Adrenal gland (tissue), 12 donors: ENCODE results near the gene ZNF823. TPM values are rescaled to one million over a fixed set of nuclear protein-coding genes. Genes with fewer than 3 reads are reported as not detected.

Source experiments
- DNase-seq, 7 donors: peaks; one replicate each; pipeline ENCODE4 v3.0.0-alpha.2; 2019 to 2020
- H3K27ac ChIP-seq, 5 donors: fragments of 200-600 bp; sonication (generic) in 4 of 5; 1 replicate in 3 of 5; 2 replicates in 2 of 5; pipeline versions ENCODE4 v1.5.1 to v1.8.0; 2016 to 2020; ENCODE audit warnings: mild to moderate bottlenecking in 1 of 5
- H3K27me3 ChIP-seq: fragments of 200-600 bp; 2 replicates; pipeline ENCODE4 v1.8.0; 2021
- H3K36me3 ChIP-seq, 2 donors: fragments of 200-600 bp; replicated peaks in 1 of 2; 1 replicate in 1 of 2; 2 replicates in 1 of 2; pipeline versions ENCODE4 v1.5.1 to v1.8.0; 2018 to 2022
- H3K4me1 ChIP-seq, 2 donors: fragments of 200-600 bp; replicated peaks in 1 of 2; 1 replicate in 1 of 2; 2 replicates in 1 of 2; pipeline versions ENCODE4 v1.5.1 to v1.8.0; 2018 to 2021
- H3K4me3 ChIP-seq, 4 donors: fragments of 200-600 bp; sonication (generic) in 3 of 4; one replicate each; pipeline ENCODE4 v1.5.1; 2016 to 2018
- H3K9me3 ChIP-seq, 3 donors: fragments of 200-600 bp; sonication (generic) in 1 of 3; replicated peaks in 1 of 3; 1 replicate in 2 of 3; 2 replicates in 1 of 3; pipeline versions ENCODE4 v1.5.1 to v1.8.0; 2016 to 2021
- CTCF ChIP-seq, 6 experiments: fragments of 450-650 bp in 4 of 6; fragments of 200-600 bp in 2 of 6; sonication (generic) in 1 of 6; IDR thresholded peaks; 1 replicate in 5 of 6; 2 replicates in 1 of 6; pipeline versions ENCODE4 v1.5.1 to v1.8.0; 2016 to 2021; ENCODE audit warnings: antibody characterized with exemption in 6 of 6, mild to moderate bottlenecking in 2 of 6, moderate library complexity in 1 of 6
- POLR2A ChIP-seq, 2 donors: fragments of 450-650 bp; IDR thresholded peaks; one replicate each; pipeline ENCODE4 v1.6.1; 2017; ENCODE audit warnings: antibody characterized with exemption in 2 of 2, mild to moderate bottlenecking in 2 of 2, moderate library complexity in 1 of 2
- WGBS, 4 donors: extraction: QIAGEN DNeasy Blood & Tissue Kit in 2 of 4; methylation state at CpG; one replicate each; pipeline versions ENCODE4 v1.1.5 to v1.1.7; 2013 to 2017; 5-methylcytosine and 5-hydroxymethylcytosine counted together
- intact Hi-C, 2 donors: fragments of 100-400 bp; cut with DNase I; formaldehyde crosslinking; loops; one replicate each; pipeline versions ENCODE4 v1.14.1 to v1.15.0; 2022 to 2023
- polyA plus RNA-seq, 3 donors: library from polyadenylated mRNA; stranded (reverse); fragments of 200-250 nt in 2 of 3; fragments of 350-450 nt in 1 of 3; fragmentation: Illumina TruSeq in 1 of 3; extraction: RNeasy Lipid Tissue Mini Kit (QIAGEN cat#74804) in 1 of 3; gene quantifications; one replicate each; pipeline ENCODE4 v1.2.3, GENCODE V29; 2013 to 2014
- total RNA-seq, 9 donors: library from RNA; depleted of rRNA in 4 of 9; stranded (reverse); fragments of >200 nt in 4 of 9; fragments of 120-200 nt in 1 of 9; fragmentation: NEBNext Ultra II Directional in 1 of 9; extraction: Animal tissue kit (Norgen Biotek cat#: 25700) in 1 of 9; gene quantifications; one replicate each; pipeline versions ENCODE4 v1.1.0 to v1.2.4, GENCODE V29; 2013 to 2023
- donor health status: healthy with polysubstance abuse.
- donor health status: Bipolar disorder and iron deficiency.
- donor health status: DM: yes; HTN: yes; CAD: no.
- donor health status: DM: no; HTN: no; CAD: no.
- donor health status: DM: no; HTN: no; CAD: no.
- donor health status: DM: yes; HTN: yes; CAD: no.

ZNF823 gene
- total and polyA plus RNA-seq, 12 donors: 2.6 to 9.1 (median 4.1) TPM

- Histone ChIP-seq H3K9me3 (no peaks in the 10 kb centered on the region), H3K36me3 (no peaks in the 10 kb centered on the region), H3K4me1 (no peaks in the 10 kb centered on the region), H3K27me3 (no peaks in the 10 kb centered on the region), H3K4me3 (no peak overlapping the region), H3K27ac (no peak overlapping the region)
- no peak for DNase-seq
- TF ChIP-seq CTCF (IDR thresholded peaks at IDR 0.05) (no peak), POLR2A (IDR thresholded peaks at IDR 0.05) (no peak)
- intact Hi-C loops: no loop called here
- WGBS, 4 donors: 72 to 80% (median 77%) methylated on average over 10 of the region's 10 CpGs
Measured at GRCh38 chr19:11710313-11710712, 28.4 kb downstream of the ZNF823 start.

- TF ChIP-seq POLR2A (IDR thresholded peaks at IDR 0.05) (no peak), CTCF (IDR thresholded peaks at IDR 0.05) (no peak)
- 58 to 75% (median 62%) methylated on average over 3 of the region's 3 CpGs for WGBS, 4 donors
- intact Hi-C loops: no loop called here
- Histone ChIP-seq H3K27ac (no peak overlapping the region), H3K27me3 (no peaks in the 10 kb centered on the region), H3K36me3 (no peaks in the 10 kb centered on the region), H3K9me3 (no peaks in the 10 kb centered on the region), H3K4me1 (no peaks in the 10 kb centered on the region), H3K4me3 (no peak overlapping the region)
- DNase-seq: no peak
Measured at GRCh38 chr19:11708457-11708856, 30.3 kb downstream of the ZNF823 start.

GRCh38 chr19:11705474-11705873 is 33.3 kb downstream of the ZNF823 start:
- Histone ChIP-seq H3K27me3 (no peaks in the 10 kb centered on the region), H3K27ac (no peak overlapping the region), H3K4me1 (no peaks in the 10 kb centered on the region), H3K36me3 (no peaks in the 10 kb centered on the region), H3K4me3 (no peak overlapping the region), H3K9me3 (no peaks in the 10 kb centered on the region)
- DNase-seq: no peak
- 60 to 83% (median 76%) methylated on average over 3 of the region's 3 CpGs for WGBS, 4 donors
- TF ChIP-seq POLR2A (IDR thresholded peaks at IDR 0.05) (no peak), CTCF (IDR thresholded peaks at IDR 0.05) (no peak)
- intact Hi-C loops: no loop called here

- Histone ChIP-seq H3K4me3 (no peak overlapping the region), H3K27me3 (no peaks in the 10 kb centered on the region), H3K36me3 (no peaks in the 10 kb centered on the region), H3K27ac (no peak overlapping the region), H3K9me3 (no peaks in the 10 kb centered on the region), H3K4me1 (no peaks in the 10 kb centered on the region)
- intact Hi-C loops: no loop called here
- TF ChIP-seq POLR2A (IDR thresholded peaks at IDR 0.05) (no peak), CTCF (IDR thresholded peaks at IDR 0.05) (no peak)
- no peak for DNase-seq
- WGBS, 4 donors: 39 to 63% (median 50%) methylated on average over 2 of the region's 2 CpGs
Measured at GRCh38 chr19:11704626-11705025, 34.1 kb downstream of the ZNF823 start.
